HepG2 (cell line): ENCODE data around the gene LRRC45. TPM values are rescaled to one million over a fixed set of nuclear protein-coding genes. Genes with fewer than 3 reads are reported as not detected.

Experiments used
- ASH2L ChIP-seq: fragments of 300-600, 200-600 bp; sonication (generic); IDR thresholded peaks from 2 replicates; pipeline ENCODE4 v1.7.0; 2017; ENCODE audit warnings: low read depth, mild to moderate bottlenecking, moderate library complexity, mixed read lengths, low read length; ENCODE audit not compliant: insufficient read length
- NFE2L1 ChIP-seq: sonication (generic); formaldehyde crosslinking; IDR thresholded peaks from 2 replicates; pipeline ENCODE4 v1.4.0; 2020; ENCODE audit warnings: missing genetic modification reagents, mild to moderate bottlenecking, borderline replicate concordance
- SRSF1 ChIP-seq: fragments of 200-400 bp; formaldehyde crosslinking; optimal IDR thresholded peaks from 2 replicates; pipeline ENCODE3; 2017; ENCODE audit warnings: mild to moderate bottlenecking, low read depth, low read length, moderate library complexity
- ZFP41 ChIP-seq: sonication (generic); formaldehyde crosslinking; IDR thresholded peaks from 2 replicates; pipeline ENCODE4 v1.4.0; 2020; ENCODE audit warnings: mild to moderate bottlenecking, missing genetic modification reagents, borderline replicate concordance
- ZNF781 ChIP-seq: sonication (generic); formaldehyde crosslinking; IDR thresholded peaks from 2 replicates; pipeline ENCODE4 v1.5.1; 2020; ENCODE audit warnings: borderline replicate concordance, mild to moderate bottlenecking, missing genetic modification reagents; ENCODE audit errors: not compliant biosample characterization
- ZNF878 ChIP-seq: sonication (generic); formaldehyde crosslinking; IDR thresholded peaks from 2 replicates; pipeline ENCODE4 v1.8.1; 2023; ENCODE audit warnings: mild to moderate bottlenecking, missing genetic modification reagents, moderate library complexity
- polyA plus RNA-seq, 8 experiments: library from polyadenylated mRNA; depleted of rRNA in 3 of 8; stranded (reverse) in 7 of 8; unstranded in 1 of 8; fragments of >200 nt; fragmentation: Illumina TruSeq in 4 of 8; extraction: Trizol in 4 of 8; gene quantifications; 2 replicates each; pipeline versions ENCODE4 v1.2.1 to v1.2.3, GENCODE V29; 2011 to 2016; ENCODE audit warnings: low read depth in 4 of 8, missing spikeins in 1 of 8, mixed read lengths in 1 of 8; ENCODE audit not compliant: insufficient read depth in 1 of 8
- total RNA-seq, 5 experiments: library from RNA; depleted of rRNA; stranded (reverse); fragments of >200 nt; fragmentation: Illumina TruSeq; extraction: Trizol; gene quantifications; 2 replicates each; pipeline ENCODE4 v1.2.3, GENCODE V29; 2016; ENCODE audit warnings: low read depth in 1 of 5
- TF ChIP-seq, protein P1 (sequence below), 2 experiments: sonication (generic) in 1 of 2; formaldehyde crosslinking in 1 of 2; IDR thresholded peaks; 2 replicates each; pipeline versions ENCODE4 v1.4.0 to v1.6.1; 2016 to 2020; ENCODE audit warnings: borderline replicate concordance in 1 of 2, low read depth in 1 of 2, mild to moderate bottlenecking in 1 of 2, missing genetic modification reagents in 1 of 2
- TF ChIP-seq, protein P2 (sequence below): sonication (generic); formaldehyde crosslinking; IDR thresholded peaks from 2 replicates; pipeline ENCODE4 v1.4.0; 2020; ENCODE audit warnings: missing genetic modification reagents
- TF ChIP-seq, protein P3 (sequence below): sonication (generic); formaldehyde crosslinking; IDR thresholded peaks from 2 replicates; pipeline ENCODE4 v1.4.0; 2020; ENCODE audit warnings: mild to moderate bottlenecking, missing genetic modification reagents
- TF ChIP-seq, protein P4 (sequence below), 2 experiments: IDR thresholded peaks; 2 replicates each; pipeline ENCODE4 v1.6.1; 2011 to 2012; ENCODE audit warnings: low read length in 2 of 2, borderline replicate concordance in 1 of 2, low read depth in 1 of 2, mild to moderate bottlenecking in 1 of 2, moderate library complexity in 1 of 2
- TF ChIP-seq, protein P5 (sequence below): sonication (generic); formaldehyde crosslinking; IDR thresholded peaks from 2 replicates; pipeline ENCODE4 v1.5.1; 2020; ENCODE audit warnings: missing genetic modification reagents, mild to moderate bottlenecking, borderline replicate concordance

Gene LRRC45
- total and polyA plus RNA-seq, 2 of the 13 experiments (the other 11 are each of a cell fraction or from before 2014, with no cell fraction given): 11.6 to 48.1 TPM

DNA sequence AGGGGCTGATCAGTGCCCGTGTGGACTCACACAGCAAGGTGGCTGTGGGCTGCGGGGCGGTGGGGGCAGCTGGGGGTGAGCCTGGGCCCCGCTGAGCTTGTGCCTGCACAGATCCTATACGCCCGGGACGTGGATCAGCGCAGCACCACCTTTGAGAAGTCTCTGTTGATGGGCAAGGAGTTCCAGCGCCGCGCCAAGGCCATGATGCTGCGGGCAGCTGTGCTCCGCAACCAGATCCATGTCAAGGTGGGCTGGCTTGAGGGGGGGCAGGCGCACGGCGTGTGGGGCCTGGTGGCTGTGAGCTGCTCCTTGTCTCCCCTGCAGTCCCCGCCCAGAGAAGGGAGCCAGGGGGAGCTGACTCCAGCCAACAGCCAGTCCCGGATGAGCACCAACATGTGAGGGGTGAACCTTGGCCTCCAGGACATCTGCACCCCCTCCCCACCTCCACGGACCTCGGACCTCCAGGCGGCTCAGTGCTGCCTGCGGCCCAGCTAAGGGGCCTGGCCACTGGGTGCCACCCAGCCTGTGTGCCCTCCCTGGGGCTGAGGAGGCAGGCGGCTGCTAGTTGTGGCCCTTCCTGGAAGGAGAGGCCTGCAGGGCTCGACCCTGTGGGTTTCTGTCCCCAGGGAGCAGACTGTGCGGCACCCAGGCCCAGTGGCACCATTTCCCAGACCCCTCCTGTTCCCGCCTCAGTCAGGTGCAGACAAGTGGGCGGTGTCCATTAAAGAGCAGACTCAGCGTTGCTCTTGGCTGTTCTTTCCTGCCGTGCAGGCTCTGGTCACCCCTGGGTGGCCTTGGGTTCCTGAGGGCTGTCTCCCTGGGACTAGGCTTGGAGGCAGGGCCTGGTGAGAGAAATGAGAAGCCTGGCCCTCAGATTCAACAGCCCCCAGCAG lies 33.9 kb downstream of the LRRC45 start (continued):
- TF ChIP-seq, protein P1, sequence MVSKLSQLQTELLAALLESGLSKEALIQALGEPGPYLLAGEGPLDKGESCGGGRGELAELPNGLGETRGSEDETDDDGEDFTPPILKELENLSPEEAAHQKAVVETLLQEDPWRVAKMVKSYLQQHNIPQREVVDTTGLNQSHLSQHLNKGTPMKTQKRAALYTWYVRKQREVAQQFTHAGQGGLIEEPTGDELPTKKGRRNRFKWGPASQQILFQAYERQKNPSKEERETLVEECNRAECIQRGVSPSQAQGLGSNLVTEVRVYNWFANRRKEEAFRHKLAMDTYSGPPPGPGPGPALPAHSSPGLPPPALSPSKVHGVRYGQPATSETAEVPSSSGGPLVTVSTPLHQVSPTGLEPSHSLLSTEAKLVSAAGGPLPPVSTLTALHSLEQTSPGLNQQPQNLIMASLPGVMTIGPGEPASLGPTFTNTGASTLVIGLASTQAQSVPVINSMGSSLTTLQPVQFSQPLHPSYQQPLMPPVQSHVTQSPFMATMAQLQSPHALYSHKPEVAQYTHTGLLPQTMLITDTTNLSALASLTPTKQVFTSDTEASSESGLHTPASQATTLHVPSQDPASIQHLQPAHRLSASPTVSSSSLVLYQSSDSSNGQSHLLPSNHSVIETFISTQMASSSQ (IDR thresholded peaks at IDR 0.05; ENCODE audit: low read depth): no peak
- TF ChIP-seq, protein P1 (CRISPR knock-in tag; IDR thresholded peaks at IDR 0.05; ENCODE audit: borderline replicate concordance): no peak
- TF ChIP-seq, protein P2, sequence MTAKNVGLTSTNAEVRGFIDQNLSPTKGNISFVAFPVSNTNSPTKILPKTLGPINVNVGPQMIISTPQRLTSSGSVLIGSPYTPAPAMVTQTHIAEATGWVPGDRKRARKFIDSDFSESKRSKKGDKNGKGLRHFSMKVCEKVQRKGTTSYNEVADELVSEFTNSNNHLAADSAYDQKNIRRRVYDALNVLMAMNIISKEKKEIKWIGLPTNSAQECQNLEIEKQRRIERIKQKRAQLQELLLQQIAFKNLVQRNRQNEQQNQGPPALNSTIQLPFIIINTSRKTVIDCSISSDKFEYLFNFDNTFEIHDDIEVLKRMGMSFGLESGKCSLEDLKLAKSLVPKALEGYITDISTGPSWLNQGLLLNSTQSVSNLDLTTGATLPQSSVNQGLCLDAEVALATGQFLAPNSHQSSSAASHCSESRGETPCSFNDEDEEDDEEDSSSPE (CRISPR knock-in tag): peak; percentile 65
- peak; percentile 59 for TF ChIP-seq ASH2L
- TF ChIP-seq, protein P3, sequence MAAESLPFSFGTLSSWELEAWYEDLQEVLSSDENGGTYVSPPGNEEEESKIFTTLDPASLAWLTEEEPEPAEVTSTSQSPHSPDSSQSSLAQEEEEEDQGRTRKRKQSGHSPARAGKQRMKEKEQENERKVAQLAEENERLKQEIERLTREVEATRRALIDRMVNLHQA (CRISPR knock-in tag): no peak
- TF ChIP-seq NFE2L1 (CRISPR knock-in tag): no peak
- TF ChIP-seq, protein P4, sequence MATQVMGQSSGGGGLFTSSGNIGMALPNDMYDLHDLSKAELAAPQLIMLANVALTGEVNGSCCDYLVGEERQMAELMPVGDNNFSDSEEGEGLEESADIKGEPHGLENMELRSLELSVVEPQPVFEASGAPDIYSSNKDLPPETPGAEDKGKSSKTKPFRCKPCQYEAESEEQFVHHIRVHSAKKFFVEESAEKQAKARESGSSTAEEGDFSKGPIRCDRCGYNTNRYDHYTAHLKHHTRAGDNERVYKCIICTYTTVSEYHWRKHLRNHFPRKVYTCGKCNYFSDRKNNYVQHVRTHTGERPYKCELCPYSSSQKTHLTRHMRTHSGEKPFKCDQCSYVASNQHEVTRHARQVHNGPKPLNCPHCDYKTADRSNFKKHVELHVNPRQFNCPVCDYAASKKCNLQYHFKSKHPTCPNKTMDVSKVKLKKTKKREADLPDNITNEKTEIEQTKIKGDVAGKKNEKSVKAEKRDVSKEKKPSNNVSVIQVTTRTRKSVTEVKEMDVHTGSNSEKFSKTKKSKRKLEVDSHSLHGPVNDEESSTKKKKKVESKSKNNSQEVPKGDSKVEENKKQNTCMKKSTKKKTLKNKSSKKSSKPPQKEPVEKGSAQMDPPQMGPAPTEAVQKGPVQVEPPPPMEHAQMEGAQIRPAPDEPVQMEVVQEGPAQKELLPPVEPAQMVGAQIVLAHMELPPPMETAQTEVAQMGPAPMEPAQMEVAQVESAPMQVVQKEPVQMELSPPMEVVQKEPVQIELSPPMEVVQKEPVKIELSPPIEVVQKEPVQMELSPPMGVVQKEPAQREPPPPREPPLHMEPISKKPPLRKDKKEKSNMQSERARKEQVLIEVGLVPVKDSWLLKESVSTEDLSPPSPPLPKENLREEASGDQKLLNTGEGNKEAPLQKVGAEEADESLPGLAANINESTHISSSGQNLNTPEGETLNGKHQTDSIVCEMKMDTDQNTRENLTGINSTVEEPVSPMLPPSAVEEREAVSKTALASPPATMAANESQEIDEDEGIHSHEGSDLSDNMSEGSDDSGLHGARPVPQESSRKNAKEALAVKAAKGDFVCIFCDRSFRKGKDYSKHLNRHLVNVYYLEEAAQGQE (IDR thresholded peaks at IDR 0.05; ENCODE audit: borderline replicate concordance in 1 of 2, low read depth in 1 of 2, low read length in 2 of 2): no peak
- TF ChIP-seq ZNF878 (CRISPR knock-in tag): no peak
- 0 out of 2 replicates have a peak, but pooled peaks have one; percentile 4 for TF ChIP-seq ZFP41 (CRISPR knock-in tag)
- TF ChIP-seq ZNF781 (CRISPR knock-in tag): no peak
- TF ChIP-seq, protein P5, sequence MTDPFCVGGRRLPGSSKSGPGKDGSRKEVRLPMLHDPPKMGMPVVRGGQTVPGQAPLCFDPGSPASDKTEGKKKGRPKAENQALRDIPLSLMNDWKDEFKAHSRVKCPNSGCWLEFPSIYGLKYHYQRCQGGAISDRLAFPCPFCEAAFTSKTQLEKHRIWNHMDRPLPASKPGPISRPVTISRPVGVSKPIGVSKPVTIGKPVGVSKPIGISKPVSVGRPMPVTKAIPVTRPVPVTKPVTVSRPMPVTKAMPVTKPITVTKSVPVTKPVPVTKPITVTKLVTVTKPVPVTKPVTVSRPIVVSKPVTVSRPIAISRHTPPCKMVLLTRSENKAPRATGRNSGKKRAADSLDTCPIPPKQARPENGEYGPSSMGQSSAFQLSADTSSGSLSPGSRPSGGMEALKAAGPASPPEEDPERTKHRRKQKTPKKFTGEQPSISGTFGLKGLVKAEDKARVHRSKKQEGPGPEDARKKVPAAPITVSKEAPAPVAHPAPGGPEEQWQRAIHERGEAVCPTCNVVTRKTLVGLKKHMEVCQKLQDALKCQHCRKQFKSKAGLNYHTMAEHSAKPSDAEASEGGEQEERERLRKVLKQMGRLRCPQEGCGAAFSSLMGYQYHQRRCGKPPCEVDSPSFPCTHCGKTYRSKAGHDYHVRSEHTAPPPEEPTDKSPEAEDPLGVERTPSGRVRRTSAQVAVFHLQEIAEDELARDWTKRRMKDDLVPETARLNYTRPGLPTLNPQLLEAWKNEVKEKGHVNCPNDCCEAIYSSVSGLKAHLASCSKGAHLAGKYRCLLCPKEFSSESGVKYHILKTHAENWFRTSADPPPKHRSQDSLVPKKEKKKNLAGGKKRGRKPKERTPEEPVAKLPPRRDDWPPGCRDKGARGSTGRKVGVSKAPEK (CRISPR knock-in tag): peak; percentile 63; the same call in 1 of the 2 replicates
- TF ChIP-seq SRSF1: peak; percentile 72
